PC-9 (cell line): ENCODE data around the gene ZNF438. TPM values are rescaled to one million over a fixed set of nuclear protein-coding genes. Genes with fewer than 3 reads are reported as not detected.

Source experiments
- BruUV-seq: library from RNA; stranded (reverse); fragments of 400-500 nt; replicated peaks from 2 replicates; lab custom pipeline; 2021; lab: Mats Ljungman, UMichigan
- CTCF ChIA-PET: fragments of 300-600 bp; sonication (Branson Sonifier 250); formaldehyde crosslinking; loops from one replicate; lab custom pipeline; 2022; ENCODE audit warnings: antibody characterized with exemption; lab: Charles Lee
- POLR2A ChIA-PET: fragments of 300-600 bp; sonication (Branson Sonifier 250); formaldehyde crosslinking; loops from one replicate; lab custom pipeline; 2022; ENCODE audit warnings: antibody characterized with exemption; ENCODE audit not compliant: unreplicated experiment; lab: Charles Lee
- DNase-seq, 2 experiments: peaks; one replicate each; pipeline versions ENCODE4 v3.0.0 to v3.0.0-alpha.2; 2015 to 2022; ENCODE audit warnings: mixed read lengths in 1 of 2
- H2AFZ ChIP-seq: fragments of 200-600 bp; sonication (generic); 2 replicates; pipeline ENCODE4 v1.8.1; 2017; ENCODE audit warnings: antibody characterized with exemption
- H3F3A ChIP-seq: fragments of 200-600 bp; sonication (generic); 2 replicates; pipeline ENCODE4 v1.8.1; 2017; ENCODE audit warnings: antibody characterized with exemption, mild to moderate bottlenecking, low read depth; ENCODE audit not compliant: insufficient read depth
- H3K27ac ChIP-seq: fragments of 200-600 bp; sonication (generic); 2 replicates; pipeline ENCODE4 v1.6.1; 2016; ENCODE audit warnings: mixed run types
- H3K27me3 ChIP-seq: fragments of 200-600 bp; sonication (generic); 2 replicates; pipeline ENCODE4 v1.6.1; 2016; ENCODE audit warnings: low read depth, mixed run types; ENCODE audit not compliant: insufficient read depth
- H3K36me3 ChIP-seq: fragments of 200-600 bp; sonication (generic); 2 replicates; pipeline ENCODE4 v1.6.1; 2016; ENCODE audit warnings: low read depth, mixed run types
- H3K4me1 ChIP-seq: fragments of 200-600 bp; sonication (generic); replicated peaks from 2 replicates; pipeline ENCODE4 v1.6.1; 2016; ENCODE audit warnings: mixed run types; ENCODE audit not compliant: insufficient read depth
- H3K4me2 ChIP-seq: fragments of 200-600 bp; sonication (generic); 2 replicates; pipeline ENCODE4 v1.6.1; 2017; ENCODE audit warnings: mixed run types
- H3K4me3 ChIP-seq: fragments of 200-600 bp; sonication (generic); 2 replicates; pipeline ENCODE4 v1.6.1; 2016; ENCODE audit warnings: mixed run types
- H3K79me2 ChIP-seq: fragments of 200-600 bp; sonication (generic); 2 replicates; pipeline ENCODE4 v1.6.1; 2017; ENCODE audit warnings: low read depth, mixed run types
- H3K9me2 ChIP-seq: fragments of 200-600 bp; sonication (generic); 2 replicates; pipeline ENCODE4 v1.8.1; 2017; ENCODE audit warnings: mild to moderate bottlenecking; ENCODE audit not compliant: insufficient read depth
- H3K9me3 ChIP-seq: fragments of 200-600 bp; sonication (generic); 2 replicates; pipeline ENCODE4 v1.8.1; 2016; ENCODE audit warnings: low read depth; ENCODE audit not compliant: insufficient read depth
- H4K20me1 ChIP-seq: fragments of 200-600 bp; sonication (generic); 2 replicates; pipeline ENCODE4 v1.8.1; 2017; ENCODE audit not compliant: insufficient read depth
- CTCF ChIP-seq: fragments of 200-600 bp; sonication (generic); conservative IDR thresholded peaks from 2 replicates; pipeline ENCODE4 v1.6.1; 2017; ENCODE audit warnings: mixed run types, antibody characterized with exemption, mild to moderate bottlenecking, moderate library complexity
- EZH2 ChIP-seq: fragments of 200-600 bp; sonication (generic); IDR thresholded peaks from 2 replicates; pipeline ENCODE4 v1.8.0; 2017; ENCODE audit warnings: antibody characterized with exemption, low read depth
- intact Hi-C: fragments of 100-400 bp; cut with micrococcal nuclease; formaldehyde crosslinking; loops from one replicate; pipeline ENCODE4 v1.10.0; 2022; ENCODE audit not compliant: unreplicated experiment
- total RNA-seq: library from RNA; stranded (reverse); gene quantifications from 2 replicates; pipeline ENCODE4 v1.2.3, GENCODE V29; 2021

Gene ZNF438
- total RNA-seq, 1 experiment from 2014 or later: 4.7 TPM

- no peak overlapping the region for H3K4me2 ChIP-seq
- no peak overlapping the region for H2AFZ ChIP-seq
- H3K27ac ChIP-seq: no peak overlapping the region
- TF ChIP-seq EZH2 (no peak), CTCF (no peak)
- POLR2A ChIA-PET: no interaction called here
- H3K27me3 ChIP-seq: no peaks in the 10 kb centered on the region
- H3K36me3 ChIP-seq: no peaks in the 10 kb centered on the region
- H3K9me2 ChIP-seq: no peaks in the 10 kb centered on the region
- intact Hi-C loops: no loop called here
- CTCF ChIA-PET: interaction anchor here (0.6 kb wide), 1 partner anchor 9 kb away, joined by 4 read pairs; no protein-coding TSS in a partner anchor
- H4K20me1 ChIP-seq: no peaks in the 10 kb centered on the region
- H3K79me2 ChIP-seq: no peaks in the 10 kb centered on the region
- H3K9me3 ChIP-seq: no peaks in the 10 kb centered on the region
- no peaks in the 10 kb centered on the region for H3F3A ChIP-seq
- no peak overlapping the region for H3K4me3 ChIP-seq
- DNase-seq: no peak
- H3K4me1 ChIP-seq: 0 out of 2 replicates have a peak, but pooled peaks cover 6% of the 10 kb centered on the region
- no TSS peak for BruUV-seq
Observed at GRCh38 chr10:31001740-31002139, 29.9 kb downstream of the ZNF438 start.

- Histone ChIP-seq H3K9me3 (no peaks in the 10 kb centered on the region), H3K36me3 (no peaks in the 10 kb centered on the region), H2AFZ (no peak overlapping the region), H3K4me1 (0 out of 2 replicates have a peak, but pooled peaks cover 6% of the 10 kb centered on the region), H3K79me2 (no peaks in the 10 kb centered on the region), H3K27me3 (no peaks in the 10 kb centered on the region), H4K20me1 (no peaks in the 10 kb centered on the region), H3K9me2 (no peaks in the 10 kb centered on the region), H3K4me3 (no peak overlapping the region), H3K27ac (no peak overlapping the region), H3K4me2 (no peak overlapping the region), H3F3A (no peaks in the 10 kb centered on the region)
- ChIA-PET CTCF (interaction anchor here (0.6 kb wide), 1 partner anchor 10 kb away, joined by 4 read pairs; no protein-coding TSS in a partner anchor), POLR2A (no interaction called here)
- DNase-seq: no peak
- intact Hi-C loops: no loop called here
- TF ChIP-seq EZH2: no peak
- no peak for TF ChIP-seq CTCF
- no TSS peak for BruUV-seq
Observed at GRCh38 chr10:31000867-31001266, 30.8 kb downstream of the ZNF438 start.

GRCh38 chr10:31000071-31000782, 31.4 kb downstream of the ZNF438 start:
- DNase-seq: no peak
- intact Hi-C loops: no loop called here
- ChIA-PET POLR2A (no interaction called here), CTCF (no interaction called here)
- no TSS peak for BruUV-seq
- no peak overlapping the region for H3K27ac ChIP-seq
- no peaks in the 10 kb centered on the region for H4K20me1 ChIP-seq
- no peaks in the 10 kb centered on the region for H3K9me2 ChIP-seq
- no peaks in the 10 kb centered on the region for H3K36me3 ChIP-seq
- no peak overlapping the region for H3K4me3 ChIP-seq
- TF ChIP-seq CTCF (no peak), EZH2 (no peak)
- no peaks in the 10 kb centered on the region for H3K79me2 ChIP-seq
- H2AFZ ChIP-seq: no peak overlapping the region
- 0 out of 2 replicates have a peak, but pooled peaks cover 6% of the 10 kb centered on the region for H3K4me1 ChIP-seq
- H3K27me3 ChIP-seq: no peaks in the 10 kb centered on the region
- H3F3A ChIP-seq: no peaks in the 10 kb centered on the region
- H3K9me3 ChIP-seq: no peaks in the 10 kb centered on the region
- H3K4me2 ChIP-seq: no peak overlapping the region
